ENCODE measurements around the gene ZNF254. TPM values are rescaled to one million over a fixed set of nuclear protein-coding genes. Genes with fewer than 3 reads are reported as not detected.
A peak's percentile ranks its signal among the peaks of the same experiment; 100 is the strongest.

ZNF254 gene
- total and polyA plus RNA-seq, 9 of the 15 experiments (the other 6 are each of a cell fraction or from before 2014, with no cell fraction given) = 10.7 to 22.1 (median 14.2) TPM

GRCh38 chr19:24054044-24054935 lies 32.7 kb upstream of the ZNF254 start:
- Histone ChIP-seq H3K27ac (ENCODE audit: extremely low read depth, low read depth, low read length) (no peak overlapping the region), H3K4me1 (replicated peaks in 1 of 2; ENCODE audit: control insufficient read depth in 2 of 2, insufficient read depth in 2 of 2, low read length in 2 of 2) (no peaks in the 10 kb centered on the region), H2AFZ (ENCODE audit: low read depth, low read length) (no peak overlapping the region), H3K27me3 (ENCODE audit: control insufficient read depth in 2 of 2, insufficient read depth in 2 of 2, low read length in 2 of 2) (no peaks in the 10 kb centered on the region), H3K36me3 (ENCODE audit: control insufficient read depth, insufficient read depth, low read length) (peaks cover 51% of the 10 kb centered on the region; the same call in 2 of the 3 replicates), H3K4me2 (ENCODE audit: insufficient read depth, low read length) (no peak overlapping the region), H3K4me3 (no peak overlapping the region), H4K20me1 (replicated peaks; ENCODE audit: control insufficient read depth, insufficient read depth, low read length) (no peaks in the 10 kb centered on the region), H3K9ac (ENCODE audit: insufficient read depth in 1 of 2, low read depth in 2 of 2, low read length in 2 of 2) (no peak overlapping the region), H3K79me2 (ENCODE audit: control insufficient read depth, insufficient read depth, low read length) (no peaks in the 10 kb centered on the region), H3K9me1 (ENCODE audit: control insufficient read depth, insufficient read depth, low read length) (no peaks in the 10 kb centered on the region), H3K9me3 (replicated peaks; ENCODE audit: control insufficient read depth, insufficient read depth, low read depth, low read length) (no peaks in the 10 kb centered on the region)
- WGBS (ENCODE audit: insufficient coverage, low coverage, missing lambda C conversion rate) = 33% methylated on average over 5 of the region's 5 CpGs
- FAIRE-seq = no peak
- ChIA-PET POLR2A (no interaction called here), CTCF (ENCODE audit: low intra/inter-chr PET ratio) (no interaction called here)
- TF ChIP-seq ZNF592 (IDR thresholded peaks at IDR 0.05) = no peak
- TF ChIP-seq FOSL1 (tag; conservative IDR thresholded peaks at IDR 0.05) = peak; percentile 31; the same call in 1 of the 2 replicates
- TF ChIP-seq ZBTB33 (CRISPR knock-in tag; IDR thresholded peaks at IDR 0.05) = no peak
- TF ChIP-seq PBX2 (CRISPR knock-in tag; IDR thresholded peaks at IDR 0.05; ENCODE audit: low read depth) = no peak
- no peak for TF ChIP-seq PBX2 (tag; conservative IDR thresholded peaks at IDR 0.05; ENCODE audit: low read depth)
- TF ChIP-seq NFE2 (IDR thresholded peaks at IDR 0.05; ENCODE audit: low read depth) = no peak
- in situ Hi-C loops (cut with MboI) = no loop called here
- no peak for ATAC-seq
- no TSS peak for BruUV-seq (replicated peaks)
- intact Hi-C loops (cut with micrococcal nuclease) = no loop called here
- no peak for DNase-seq (ENCODE audit: extremely low read depth in 1 of 4, low spot score in 3 of 4)

Measured in K562 (cell line).